ENCODE measurements around the gene BRME1.

DNA sequence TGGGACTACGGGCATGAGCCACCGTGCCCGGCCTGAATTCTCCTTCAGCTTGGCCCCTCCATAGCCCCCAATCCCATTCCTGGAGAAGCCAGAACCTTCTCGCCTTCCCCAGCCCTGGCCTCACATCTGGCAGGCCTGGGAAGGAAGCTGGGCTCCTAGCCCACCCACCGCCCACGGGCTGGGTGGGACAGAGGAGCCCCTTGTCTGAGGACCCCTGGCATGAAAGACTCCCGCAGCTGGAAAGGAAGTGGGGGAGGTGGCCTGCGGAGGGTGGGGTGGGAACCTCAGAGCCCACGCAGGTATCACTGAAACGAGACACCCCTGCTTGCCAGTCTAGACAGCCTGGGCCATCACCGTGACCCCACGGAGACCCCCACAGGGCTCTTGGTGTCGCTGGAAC is 36.6 kb downstream of the BRME1 start:
- TF ChIP-seq CTCF (IDR thresholded peaks at IDR 0.05) (no peak), EZH2 (IDR thresholded peaks at IDR 0.05) (no peak)

Data from neural progenitor cell (in vitro differentiated cells).